Left renal pelvis (tissue), 4 donors: ENCODE data around the gene PAWR. TPM values are rescaled to one million over a fixed set of nuclear protein-coding genes. Genes with fewer than 3 reads are reported as not detected.
"Not testable (repeated sequence)": the region's sequence is repeated elsewhere in the genome, so short reads cannot be mapped to it uniquely, and the experiment has no call there.

Source experiments
- DNase-seq, 4 donors: peaks; one replicate each; pipeline ENCODE4 v3.0.0-alpha.2; 2013; ENCODE audit warnings: low read depth in 4 of 4, low spot score in 3 of 4
- polyA plus RNA-seq, 4 donors: library from polyadenylated mRNA; unstranded; fragments of 120-200 nt; gene quantifications; one replicate each; pipeline ENCODE4 v1.2.1, GENCODE V29; 2013; ENCODE audit not compliant: insufficient read length in 4 of 4

The PAWR gene
- polyA plus RNA-seq, 4 donors: 48.7 to 121 (median 77.3) TPM

DNA sequence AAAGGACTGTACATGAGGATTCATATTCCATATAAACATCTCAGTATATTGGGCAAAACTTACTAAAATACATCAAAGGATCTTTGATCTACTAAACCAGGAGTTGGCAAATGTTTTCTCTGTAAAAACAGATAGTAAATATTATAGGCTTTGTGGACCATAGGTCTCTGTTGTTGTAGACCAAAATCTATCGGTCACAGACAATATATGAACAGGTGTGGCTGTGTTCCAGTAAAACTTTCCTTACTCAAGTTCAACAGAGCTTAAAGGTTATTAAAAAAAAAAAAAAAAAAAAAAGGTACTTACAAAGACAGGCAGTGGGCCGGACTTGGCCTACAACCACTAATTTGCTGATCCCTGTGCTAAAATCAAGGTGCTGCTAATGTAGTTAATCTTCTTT is 40.3 kb downstream of the PAWR start:
- no peak for DNase-seq

DNA sequence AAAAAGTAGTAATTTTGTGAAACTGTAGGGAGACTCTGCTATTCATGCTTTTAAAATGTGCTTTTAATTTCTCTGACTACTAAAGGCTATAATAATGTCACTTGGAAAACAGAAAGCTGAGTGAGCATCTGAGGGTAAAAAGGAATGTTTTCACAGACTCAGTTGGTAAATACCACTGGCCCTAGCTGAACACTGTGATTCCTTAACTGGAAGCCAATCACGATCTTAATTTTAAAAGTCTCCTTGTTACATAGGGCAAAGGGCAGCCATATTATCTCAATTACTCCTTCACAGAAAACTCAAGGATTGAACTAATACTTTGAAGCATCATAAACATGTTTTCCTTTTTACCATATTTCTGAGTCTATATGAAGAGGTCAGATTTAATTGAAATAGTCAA is 41.9 kb downstream of the PAWR start:
- no peak for DNase-seq

DNA sequence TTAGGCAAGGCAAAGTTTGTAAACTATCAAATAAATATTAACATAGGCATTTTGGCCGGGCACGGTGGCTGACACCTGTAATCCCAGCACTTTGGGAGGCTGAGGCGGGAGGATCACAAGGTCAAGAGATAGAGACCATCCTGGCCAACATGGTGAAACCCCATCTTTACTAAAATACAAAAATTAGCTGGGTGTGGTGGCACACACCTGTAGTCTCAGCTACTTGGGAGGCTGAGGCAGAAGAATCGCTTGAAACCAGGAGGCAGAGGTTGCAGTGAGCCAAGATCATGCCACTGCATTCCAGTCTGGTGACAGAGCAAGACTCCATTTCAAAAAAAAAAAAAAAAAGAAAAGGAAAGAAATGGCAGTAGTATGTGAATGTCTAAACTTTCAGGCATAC is 43.9 kb downstream of the PAWR start:
- DNase-seq: not testable (repeated sequence)

DNA sequence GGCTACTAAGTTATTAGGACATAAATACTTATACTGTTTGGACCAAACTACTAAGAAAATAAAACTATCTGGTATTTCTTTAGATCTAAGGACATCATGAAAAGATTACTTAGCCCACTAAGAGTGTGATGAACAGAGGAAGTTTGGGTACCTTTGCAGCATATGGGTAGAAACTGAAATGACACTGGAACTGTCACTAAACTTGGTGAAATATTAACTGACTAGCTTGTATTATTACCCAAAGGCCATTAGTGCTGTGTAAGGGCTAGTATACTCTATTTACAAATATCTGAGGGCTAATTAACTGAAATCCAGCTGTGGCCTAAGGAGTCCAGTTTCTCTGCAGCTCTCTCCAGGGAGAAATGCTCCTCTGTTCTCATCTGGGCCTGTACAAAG is 45.5 kb downstream of the PAWR start:
- DNase-seq: no peak

DNA sequence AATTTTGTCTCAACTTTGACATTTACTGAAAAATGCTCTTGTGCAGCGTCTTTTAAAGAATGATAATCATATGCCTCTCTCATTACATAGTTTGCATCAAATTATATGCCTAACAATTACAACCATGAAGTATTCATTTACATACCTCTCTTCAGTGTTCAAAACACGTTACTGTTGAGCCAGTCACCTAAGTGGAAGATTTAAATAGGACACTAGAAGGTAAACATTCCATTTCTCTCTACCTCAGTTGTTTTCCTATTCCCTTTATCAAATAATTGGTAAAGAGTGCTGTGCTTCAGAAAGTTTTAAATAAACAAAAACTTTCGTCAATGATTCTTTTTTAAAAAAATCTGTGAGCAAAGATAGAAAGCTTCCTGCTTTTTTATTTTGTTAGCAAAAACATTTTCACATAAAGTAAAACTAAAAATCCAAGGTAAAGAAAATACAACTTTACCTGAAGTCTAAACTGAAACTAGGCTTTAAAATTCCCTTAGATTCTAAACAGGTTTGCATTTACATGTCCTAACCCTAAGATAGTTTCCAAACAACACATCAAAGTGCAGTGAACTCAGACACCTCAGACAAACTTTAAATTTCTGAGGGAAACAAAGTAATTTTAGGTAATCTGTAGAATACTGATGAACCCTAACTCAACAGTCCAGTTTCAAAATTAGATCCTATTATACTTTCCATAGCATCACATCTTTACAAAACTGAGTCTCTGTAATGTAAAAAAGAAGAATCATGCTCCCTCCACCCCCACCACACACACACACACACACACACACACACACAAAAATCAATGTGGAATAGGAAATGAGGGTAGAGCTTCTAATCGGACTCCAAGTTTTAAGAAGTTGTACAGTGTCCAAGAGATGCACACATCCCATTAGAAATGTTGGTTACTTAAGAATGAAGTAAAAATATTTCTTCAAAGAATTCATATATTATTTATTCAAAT is 46.2 kb downstream of the PAWR start:
- DNase-seq: no peak

DNA sequence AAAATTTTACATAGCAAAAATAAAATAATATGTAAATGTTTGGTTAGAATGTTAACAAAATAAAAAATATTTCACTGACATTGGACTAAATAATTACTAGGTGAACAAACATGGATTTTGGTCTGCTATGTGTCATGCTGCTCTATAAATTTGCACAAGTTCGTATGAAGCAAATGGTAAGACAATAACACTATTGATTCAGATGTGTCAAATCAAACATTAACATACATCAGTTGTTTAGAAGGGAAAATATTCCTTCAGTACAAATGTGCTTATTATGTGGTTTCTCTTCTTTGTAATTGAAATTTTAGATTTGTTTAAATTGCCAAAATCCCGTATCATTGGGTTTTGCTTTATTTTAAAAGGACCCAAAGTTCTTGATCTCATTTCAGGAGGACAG is 46.9 kb downstream of the PAWR start:
- no peak for DNase-seq

DNA sequence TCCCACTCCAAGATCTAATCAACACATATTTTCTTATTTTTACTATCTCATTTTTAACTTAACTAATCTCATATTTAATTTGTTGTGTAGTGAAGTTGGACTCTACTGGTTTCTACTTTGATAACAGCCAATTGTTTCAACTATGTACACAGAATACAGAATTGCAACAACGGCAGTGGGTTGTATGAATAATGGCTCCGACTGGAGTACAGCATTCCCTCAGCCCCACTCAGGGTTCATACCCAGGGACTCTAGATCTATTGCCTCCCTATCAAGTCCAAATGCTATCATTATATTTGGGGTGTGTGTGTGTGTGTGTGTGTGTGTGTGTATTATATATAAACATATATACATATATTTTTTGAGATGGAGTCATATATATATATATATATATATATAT is 52.3 kb downstream of the PAWR start:
- no peak for DNase-seq

DNA sequence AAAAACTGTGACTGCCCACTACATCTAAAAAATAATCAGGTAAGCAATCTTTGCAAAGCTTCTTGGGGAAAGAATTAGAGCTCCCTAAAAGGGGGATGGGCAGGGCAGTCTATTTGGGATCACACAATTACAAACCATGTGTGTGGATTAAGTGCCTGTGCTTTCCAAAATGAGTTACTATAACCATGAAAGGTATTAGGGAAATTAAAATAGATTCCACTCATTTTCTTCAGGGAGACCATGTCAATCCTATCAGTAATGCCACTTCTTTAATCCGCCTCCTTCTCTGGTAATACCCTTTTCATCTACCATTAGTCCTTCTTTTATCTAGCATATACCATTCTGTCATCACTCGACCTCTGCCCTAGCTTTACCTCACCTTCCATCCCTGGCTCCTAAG is 53.7 kb downstream of the PAWR start:
- DNase-seq: no peak

DNA sequence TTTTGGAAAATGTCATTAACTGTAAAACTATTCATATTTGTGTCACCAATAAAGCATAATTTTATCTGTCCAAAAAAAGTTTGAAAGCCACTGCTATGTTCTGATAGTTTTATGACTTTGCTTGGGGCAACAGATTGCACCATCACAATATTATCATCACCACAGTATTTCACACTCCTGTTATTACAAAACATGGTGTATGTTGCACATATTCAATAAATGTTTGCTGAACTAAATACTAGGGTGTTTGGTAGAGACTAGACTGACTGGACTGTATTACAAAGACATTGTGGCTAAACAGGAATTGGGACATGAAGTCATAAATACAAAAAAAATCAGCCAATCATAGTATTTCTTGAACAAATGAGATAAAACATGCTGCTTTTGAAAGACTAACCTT is 55.1 kb downstream of the PAWR start:
- no peak for DNase-seq

DNA sequence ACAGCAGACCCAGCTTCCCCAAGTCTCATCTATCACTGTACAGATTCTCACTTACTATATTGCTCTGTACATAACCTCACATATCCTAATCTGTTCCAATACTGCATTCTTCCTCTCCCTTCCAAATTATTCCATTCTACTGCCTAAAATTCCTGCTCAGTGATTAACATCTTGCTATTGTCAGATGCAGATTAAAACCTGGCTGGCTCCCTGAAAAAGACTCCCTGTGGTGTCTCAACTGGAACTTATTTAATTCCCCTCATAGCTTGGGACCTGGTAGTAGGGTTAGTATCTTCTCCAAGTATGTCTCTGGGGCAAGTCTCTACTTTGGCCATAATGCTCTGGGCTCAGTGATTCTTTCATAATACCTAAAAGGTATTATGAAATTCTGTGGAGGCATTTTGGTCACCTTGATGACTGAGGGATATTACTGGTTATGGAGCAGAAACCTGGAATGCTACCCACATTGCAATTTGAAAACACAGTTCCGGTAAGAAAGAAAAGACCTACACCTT is 55.8 kb downstream of the PAWR start:
- DNase-seq: no peak

DNA sequence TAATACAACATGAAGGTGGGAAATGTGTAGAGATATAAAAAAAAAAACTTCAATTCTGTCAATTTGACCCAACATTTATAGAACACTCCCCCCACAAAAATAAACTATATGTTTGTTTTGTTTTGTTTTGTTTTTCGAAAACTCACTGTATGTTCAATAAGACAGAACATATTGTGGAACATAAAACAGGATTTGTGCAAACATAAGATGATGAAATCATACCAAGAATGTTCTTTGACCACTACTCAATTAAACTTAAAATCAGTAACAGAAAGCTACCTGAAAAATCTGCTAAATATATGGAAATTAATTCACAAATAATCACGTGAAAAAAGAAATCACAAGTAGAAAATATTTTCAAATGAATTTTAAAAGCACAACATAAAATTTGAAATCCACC is 61.2 kb downstream of the PAWR start:
- no peak for DNase-seq

DNA sequence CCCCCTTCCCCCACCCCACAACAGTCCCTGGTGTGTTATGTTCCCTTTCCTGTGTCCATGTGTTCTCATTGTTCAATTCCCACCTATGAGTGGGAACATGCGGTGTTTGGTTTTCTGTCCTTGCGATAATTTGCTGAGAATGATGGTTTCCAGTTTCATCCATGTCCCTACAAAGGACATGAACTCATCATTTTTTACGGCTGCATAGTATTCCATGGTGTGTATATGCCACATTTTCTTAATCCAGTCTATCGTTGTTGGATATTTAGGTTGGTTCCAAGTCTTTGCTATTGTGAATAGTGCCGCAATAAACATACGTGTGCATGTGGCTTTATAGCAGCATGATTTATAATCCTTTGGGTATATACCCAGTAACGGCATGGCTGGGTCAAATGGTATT is 64.0 kb downstream of the PAWR start:
- not testable (repeated sequence) for DNase-seq

DNA sequence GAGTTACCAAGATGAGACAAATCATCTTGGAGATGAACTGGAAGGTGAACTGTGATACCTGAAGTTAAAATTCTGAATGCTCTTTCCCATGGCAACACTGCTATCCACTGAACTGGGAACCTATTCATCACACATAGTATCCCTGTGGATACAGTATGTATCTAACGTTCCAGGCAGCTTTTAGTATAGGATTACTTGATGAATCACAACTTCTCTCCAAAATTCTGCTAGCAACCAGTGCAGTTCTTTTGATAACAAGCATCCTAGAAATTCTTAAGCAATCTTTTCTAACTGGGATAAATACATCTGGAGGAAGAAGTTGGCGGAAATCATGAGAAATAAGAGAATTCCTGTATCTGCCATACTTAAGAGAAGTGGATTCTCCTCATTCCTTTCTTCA is 66.4 kb downstream of the PAWR start:
- DNase-seq: no peak

DNA sequence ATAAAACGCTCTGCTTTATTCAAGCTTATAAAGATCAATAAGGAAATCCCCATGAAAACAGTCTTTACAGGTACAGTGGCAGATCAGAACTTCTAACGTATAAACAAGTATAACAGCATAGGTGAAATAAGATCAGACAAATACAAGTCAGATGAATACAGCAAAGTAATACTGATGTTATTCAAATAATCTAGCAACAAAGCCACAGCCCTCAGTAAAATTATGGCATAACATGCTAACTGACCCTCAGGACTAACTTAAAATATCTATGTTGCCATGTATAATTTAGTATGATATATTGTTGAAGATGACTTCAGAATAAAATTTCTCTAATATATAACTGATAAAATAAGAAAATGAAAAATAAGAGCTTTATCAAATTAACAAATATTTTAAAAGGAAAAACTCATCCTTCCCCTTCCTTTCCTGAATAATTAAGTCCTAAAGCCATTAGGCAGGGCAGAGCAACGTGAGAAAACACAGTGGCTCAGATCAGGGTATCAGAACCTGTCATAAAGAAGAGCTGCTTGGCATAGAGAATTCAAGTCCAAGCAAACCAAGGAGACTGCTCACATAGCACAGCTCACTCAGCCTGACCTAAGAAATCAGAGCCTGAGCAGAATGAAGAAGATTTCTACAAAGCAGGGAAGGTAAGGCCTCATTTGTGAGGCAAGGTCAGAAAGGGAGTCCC is 70.7 kb downstream of the PAWR start:
- no peak for DNase-seq

DNA sequence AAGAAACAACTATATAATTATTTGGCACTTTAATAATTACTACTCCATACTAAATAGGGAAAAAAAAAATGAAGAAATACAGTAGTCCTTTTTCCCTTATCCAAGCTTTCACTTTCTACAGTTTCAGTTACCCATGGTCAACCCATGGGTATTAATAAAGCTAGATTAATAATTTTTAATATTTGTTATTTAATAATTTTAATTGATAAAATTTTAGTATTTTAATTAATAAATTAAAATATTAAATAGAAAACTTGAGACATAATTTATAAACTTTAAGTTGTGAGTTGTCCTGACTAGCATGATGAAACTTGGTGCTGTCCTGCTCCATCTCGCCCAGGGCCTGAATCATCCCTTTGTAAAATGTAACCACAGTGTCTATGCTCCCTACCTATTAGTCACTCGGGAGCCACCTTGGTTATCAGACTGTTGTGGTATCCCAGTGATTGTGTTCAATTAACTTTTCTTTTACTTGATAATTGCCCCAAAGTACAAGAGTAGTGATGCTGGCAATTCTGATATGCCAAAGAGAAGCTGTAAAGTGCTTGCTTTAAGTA is 71.8 kb downstream of the PAWR start:
- DNase-seq: no peak

DNA sequence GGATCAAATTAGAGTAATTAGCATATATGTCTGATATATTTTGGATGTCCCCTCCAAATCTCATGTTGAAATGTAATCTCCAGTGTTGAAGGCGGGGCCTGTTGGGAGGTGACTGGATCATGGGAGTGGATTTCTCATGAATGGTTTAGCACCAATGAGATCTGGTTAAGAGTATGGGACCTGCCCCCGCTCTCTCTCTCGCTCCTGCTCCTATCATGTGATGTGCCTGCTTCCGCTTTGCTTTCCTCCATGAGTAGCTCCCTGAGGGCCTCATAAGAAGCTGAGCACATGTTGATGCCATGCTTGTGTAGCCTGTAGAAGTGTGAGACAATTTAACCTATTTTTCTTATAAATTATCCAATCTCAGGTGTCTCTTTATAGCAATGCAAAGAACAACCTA is 73.1 kb downstream of the PAWR start:
- DNase-seq: no peak

DNA sequence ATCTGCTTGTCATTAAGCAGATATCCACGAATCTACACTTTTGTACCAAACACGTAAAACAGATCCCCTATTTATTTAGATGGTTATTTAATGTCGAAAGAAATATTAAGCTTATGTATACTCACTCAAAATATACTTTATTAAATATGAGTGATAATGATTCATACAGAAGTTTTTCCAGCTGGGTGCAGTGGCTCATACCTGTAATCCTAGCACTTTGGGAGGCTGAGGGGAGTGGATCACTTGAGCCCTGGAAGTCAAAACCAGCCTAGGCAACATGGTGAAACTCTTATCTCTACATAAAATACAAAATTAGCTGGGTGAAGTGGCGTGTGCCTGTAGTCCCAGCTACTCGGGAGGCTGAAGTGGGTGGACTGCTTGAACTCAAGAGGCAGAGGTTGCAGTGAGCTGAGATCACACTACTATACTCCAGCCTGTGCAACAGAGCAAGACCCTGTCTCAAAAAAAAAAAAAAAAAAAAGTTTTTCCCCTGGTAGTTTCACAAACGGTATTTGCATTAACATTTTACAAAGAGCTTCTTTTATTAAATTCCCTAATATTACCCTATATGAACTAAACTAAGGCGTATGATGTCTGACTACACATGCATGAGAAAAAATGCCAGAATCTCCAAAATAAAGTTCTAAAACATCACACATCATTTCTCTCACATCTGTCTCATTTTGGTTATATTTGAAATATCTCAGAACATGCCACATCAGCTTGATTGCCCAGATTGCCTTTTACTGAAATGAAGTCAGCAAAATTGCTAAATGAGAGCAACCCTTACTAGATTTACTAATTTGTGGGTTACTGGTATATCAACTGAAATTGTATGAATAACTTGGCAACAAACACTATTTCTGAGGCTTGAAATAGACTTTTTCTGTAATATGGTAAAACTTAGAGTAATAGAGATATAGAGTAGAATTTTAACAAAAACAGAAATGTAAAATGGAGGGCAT is 74.9 kb downstream of the PAWR start:
- no peak for DNase-seq

DNA sequence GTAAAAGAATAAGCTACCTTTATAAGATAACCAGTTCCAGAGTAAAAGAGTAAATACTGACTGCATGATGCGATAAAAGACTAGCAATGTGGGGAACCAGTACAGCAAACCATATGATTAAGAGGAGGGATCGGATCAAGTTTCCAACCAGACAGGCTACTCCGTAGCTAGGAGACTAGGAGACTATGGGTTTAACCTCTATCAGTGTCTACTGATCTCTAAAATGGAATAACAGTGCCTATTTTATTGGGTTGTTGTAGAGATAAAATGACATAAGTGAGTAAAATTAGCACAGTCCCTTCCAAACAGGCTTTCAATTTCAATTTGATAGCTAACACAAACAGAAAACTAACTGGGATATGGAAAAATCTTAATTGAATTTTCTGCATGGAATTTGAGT is 76.0 kb downstream of the PAWR start:
- DNase-seq: no peak

DNA sequence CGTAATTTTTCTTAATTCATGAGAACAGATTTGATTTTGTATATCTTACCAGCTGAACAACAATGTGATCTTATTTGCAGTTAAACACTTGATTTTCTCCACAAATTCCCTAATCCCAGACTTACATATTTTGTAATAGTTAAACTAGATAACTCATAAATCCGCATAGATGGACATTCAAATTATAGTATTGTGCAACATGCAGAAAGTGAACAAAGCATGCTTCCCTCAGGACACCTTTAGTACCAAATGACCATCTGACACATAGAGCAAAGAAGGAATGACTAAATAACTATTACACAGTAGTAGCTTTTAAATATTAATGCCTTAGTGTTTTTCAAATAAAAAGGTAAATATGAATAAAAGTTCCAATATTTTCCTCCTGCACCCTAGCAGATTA is 88.9 kb downstream of the PAWR start:
- no peak for DNase-seq

DNA sequence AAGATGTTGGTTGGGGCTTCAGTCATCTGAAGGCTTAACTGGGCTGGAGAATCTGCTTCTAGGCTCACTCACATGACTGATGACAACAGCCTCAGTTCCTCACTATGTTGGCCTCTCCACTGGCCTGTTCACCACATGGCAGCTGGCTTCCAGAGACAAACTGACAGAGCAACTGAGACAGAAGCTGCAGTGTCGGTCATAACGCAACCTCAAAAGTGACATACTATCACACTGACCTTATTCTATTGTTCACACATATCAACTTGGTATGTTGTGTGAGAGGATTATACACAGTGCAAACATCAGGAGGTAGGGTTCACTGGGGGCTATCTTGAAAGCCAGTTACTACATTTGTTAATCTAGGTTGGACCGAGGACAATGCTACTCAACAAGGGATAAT is 92.9 kb downstream of the PAWR start:
- DNase-seq: no peak
